UCSD-AML1 (cell line): ENCODE data around the gene RARB.

Experiments
- DNase-seq: peaks from one replicate; lab custom pipeline; 2025; ENCODE audit not compliant: unreplicated experiment; lab: John Stamatoyannopoulos, UW

The RARB gene

GRCh38 chr3:25593001-25593400 is 164.9 kb downstream of the RARB start:
- no peak for DNase-seq

- no peak for DNase-seq
Measured at GRCh38 chr3:25594007-25594502, 166.0 kb downstream of the RARB start.

- no peak for DNase-seq
Measured at GRCh38 chr3:25597535-25598101, 169.6 kb downstream of the RARB start.

GRCh38 chr3:25603703-25604102 is 175.6 kb downstream of the RARB start:
- DNase-seq: no peak

GRCh38 chr3:25604107-25604805 is 176.2 kb downstream of the RARB start:
- DNase-seq: no peak

DNA sequence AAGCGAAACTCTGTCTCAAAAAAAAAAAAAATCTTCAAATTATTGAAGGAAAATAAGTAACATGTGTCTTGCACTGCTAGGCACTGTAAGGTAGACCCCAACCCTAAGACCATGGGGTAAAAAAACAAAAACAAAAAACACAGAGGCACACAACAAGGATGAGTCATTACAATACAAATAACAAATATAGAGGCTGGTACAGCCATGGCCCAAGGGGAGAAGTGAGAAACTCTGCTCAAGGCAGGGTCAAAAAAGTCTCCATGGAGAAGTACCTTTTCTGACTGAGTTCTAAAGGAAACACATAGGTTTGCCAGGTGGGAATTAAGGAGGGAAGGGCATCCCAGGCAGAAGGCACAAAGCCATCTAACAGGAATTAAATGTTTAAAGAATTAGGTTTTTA is 182.1 kb downstream of the RARB start:
- DNase-seq: no peak

DNA sequence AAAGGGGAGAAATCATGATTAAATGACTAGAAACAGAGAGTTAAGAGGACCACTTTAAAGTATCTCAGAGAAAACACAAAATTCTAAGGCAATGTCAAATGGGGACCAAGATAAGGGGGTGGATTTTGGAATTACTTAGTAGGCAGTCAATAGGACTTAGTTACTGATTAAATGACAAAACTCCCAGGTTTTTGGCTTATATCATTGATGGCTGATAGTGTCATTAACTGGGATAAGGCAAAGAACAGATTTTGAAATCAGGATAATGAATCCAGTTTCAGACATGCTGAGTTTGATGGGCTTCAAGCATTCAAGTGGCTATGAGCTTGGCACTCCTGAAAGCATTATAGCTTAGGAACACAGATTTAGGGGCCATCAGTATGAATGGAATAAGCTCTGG is 182.7 kb downstream of the RARB start:
- no peak for DNase-seq

DNA sequence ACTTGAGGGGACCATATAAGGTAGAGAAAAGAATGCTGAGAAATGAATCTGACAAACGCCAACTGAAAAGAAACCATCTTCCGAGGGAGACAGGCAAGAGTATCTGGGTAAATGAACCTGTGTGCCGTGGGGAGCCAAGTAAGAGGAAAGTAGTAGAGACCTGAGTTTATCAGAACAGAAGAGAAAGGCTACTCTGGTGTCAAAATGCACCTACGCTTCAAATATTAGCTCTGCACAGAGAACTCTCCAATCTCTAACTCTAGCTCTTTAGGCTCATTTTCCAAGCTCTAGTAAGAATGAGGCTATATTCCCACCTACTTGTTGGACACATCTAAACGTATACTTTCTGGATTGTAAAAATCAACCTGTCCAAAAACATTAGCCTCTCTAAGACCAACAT is 183.1 kb downstream of the RARB start:
- DNase-seq: no peak

DNA sequence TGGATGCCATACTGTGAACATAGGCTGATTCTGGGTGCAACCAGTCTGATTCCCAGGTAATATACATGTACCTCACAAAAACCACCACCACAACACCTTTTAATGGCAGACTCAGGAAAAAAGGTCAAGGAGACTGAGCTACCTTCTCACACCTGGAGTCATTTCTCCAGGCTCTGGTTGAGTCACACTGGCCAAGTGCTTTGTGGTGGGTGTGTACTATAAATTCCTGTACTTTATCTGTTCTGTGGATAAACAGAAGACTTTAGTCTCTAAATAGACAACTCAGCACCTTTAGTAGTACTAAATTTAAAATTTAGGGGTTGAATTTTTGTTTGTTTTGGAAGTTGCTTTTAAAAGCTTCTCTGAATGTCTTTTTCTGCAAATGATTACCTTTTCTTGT is 190.0 kb downstream of the RARB start:
- no peak for DNase-seq

- DNase-seq: no peak
Measured at GRCh38 chr3:25619382-25619781, 191.3 kb downstream of the RARB start.

GRCh38 chr3:25620493-25620892 is 192.4 kb downstream of the RARB start:
- no peak for DNase-seq

DNA sequence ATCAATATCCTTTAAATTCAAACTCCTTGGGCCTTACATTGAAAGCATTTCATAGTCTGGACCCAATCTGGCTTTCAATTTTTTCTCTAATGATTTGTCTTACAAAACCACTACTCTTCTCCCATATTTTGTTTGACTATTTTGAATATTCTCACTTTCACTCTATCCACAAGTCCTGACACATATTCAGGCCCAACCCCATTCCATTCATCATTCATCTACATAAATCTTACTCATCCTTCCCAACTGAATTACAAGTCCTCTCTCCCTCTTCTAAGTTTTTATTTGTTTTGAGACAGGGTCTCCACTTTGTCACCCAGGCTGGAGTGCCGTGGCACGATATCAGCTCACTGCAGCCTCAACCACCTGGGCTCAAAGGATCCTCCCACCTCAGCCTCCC is 193.0 kb downstream of the RARB start:
- DNase-seq: no peak

DNA sequence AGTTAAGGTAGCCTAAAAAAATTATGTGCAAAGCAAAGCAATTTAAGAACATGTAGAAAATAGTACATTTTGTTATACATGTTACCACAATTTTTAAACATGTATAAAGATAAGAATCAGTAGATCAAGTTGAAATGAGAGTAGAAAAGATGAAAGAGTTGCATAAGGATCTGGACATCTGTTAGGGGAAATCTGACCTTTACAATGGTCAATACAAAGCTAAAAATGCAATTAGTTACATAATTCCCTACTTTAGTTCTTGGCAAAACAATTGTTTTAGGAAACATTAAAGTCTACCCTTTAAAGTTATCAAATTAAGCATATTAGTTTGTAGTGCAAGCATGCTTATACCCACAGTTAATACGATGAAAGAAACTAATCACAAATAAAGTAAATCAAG is 203.9 kb downstream of the RARB start:
- DNase-seq: no peak

- no peak for DNase-seq
Measured at GRCh38 chr3:25633919-25634318, 205.9 kb downstream of the RARB start.

GRCh38 chr3:25635038-25635437 is 207.0 kb downstream of the RARB start:
- no peak for DNase-seq
